Measurements from ENCODE around the gene SV2A. TPM values are rescaled to one million over a fixed set of nuclear protein-coding genes. Genes with fewer than 3 reads are reported as not detected.
A peak's percentile ranks its signal among the peaks of the same experiment; 100 is the strongest.

The SV2A gene
- total RNA-seq, 1 donor: 23.2 TPM

GRCh38 chr1:149927056-149927562 lies 9.5 kb upstream of the SV2A start:
- Histone ChIP-seq H3K79me2 (ENCODE audit: insufficient read depth, low read length) (peaks cover 34% of the 10 kb centered on the region), H3K4me2 (ENCODE audit: insufficient read depth, low read length) (peak overlapping the region; percentile 92), H3K27ac (ENCODE audit: low read depth, low read length) (peak overlapping the region; percentile 82), H3K9me3 (ENCODE audit: low read depth, low read length) (no peaks in the 10 kb centered on the region), H3K36me3 (ENCODE audit: insufficient read depth, low read length) (peaks cover 58% of the 10 kb centered on the region), H3K4me1 (ENCODE audit: insufficient read depth, low read length) (peaks cover 18% of the 10 kb centered on the region), H3K4me3 (ENCODE audit: insufficient read depth, low read length) (peak overlapping the region; percentile 91), H2AFZ (ENCODE audit: low read length) (peak overlapping the region; percentile 91), H3K27me3 (ENCODE audit: insufficient read depth, low read length) (no peaks in the 10 kb centered on the region), H4K20me1 (ENCODE audit: insufficient read depth, low read length) (peaks cover 30% of the 10 kb centered on the region)
- no peak for TF ChIP-seq CTCF (IDR thresholded peaks at IDR 0.05; ENCODE audit: extremely low read depth, low read depth, low read length)
- DNase-seq (ENCODE audit: insufficient read length, low spot score, missing footprints): no peak

- Histone ChIP-seq H3K27me3 (ENCODE audit: insufficient read depth, low read length) (no peaks in the 10 kb centered on the region), H3K4me3 (ENCODE audit: insufficient read depth, low read length) (peak overlapping the region; percentile 91), H3K27ac (ENCODE audit: low read depth, low read length) (no peak overlapping the region), H3K36me3 (ENCODE audit: insufficient read depth, low read length) (peaks cover 59% of the 10 kb centered on the region), H2AFZ (ENCODE audit: low read length) (no peak overlapping the region), H3K9me3 (ENCODE audit: low read depth, low read length) (no peaks in the 10 kb centered on the region), H3K4me1 (ENCODE audit: insufficient read depth, low read length) (peaks cover 18% of the 10 kb centered on the region), H4K20me1 (ENCODE audit: insufficient read depth, low read length) (peaks cover 30% of the 10 kb centered on the region), H3K79me2 (ENCODE audit: insufficient read depth, low read length) (peaks cover 34% of the 10 kb centered on the region), H3K4me2 (ENCODE audit: insufficient read depth, low read length) (peak overlapping the region; percentile 92)
- no peak for TF ChIP-seq CTCF (IDR thresholded peaks at IDR 0.05; ENCODE audit: extremely low read depth, low read depth, low read length)
- DNase-seq (ENCODE audit: insufficient read length, low spot score, missing footprints): no peak
These were observed 8.7 kb upstream of the SV2A start for GRCh38 chr1:149926296-149926695.

DNA sequence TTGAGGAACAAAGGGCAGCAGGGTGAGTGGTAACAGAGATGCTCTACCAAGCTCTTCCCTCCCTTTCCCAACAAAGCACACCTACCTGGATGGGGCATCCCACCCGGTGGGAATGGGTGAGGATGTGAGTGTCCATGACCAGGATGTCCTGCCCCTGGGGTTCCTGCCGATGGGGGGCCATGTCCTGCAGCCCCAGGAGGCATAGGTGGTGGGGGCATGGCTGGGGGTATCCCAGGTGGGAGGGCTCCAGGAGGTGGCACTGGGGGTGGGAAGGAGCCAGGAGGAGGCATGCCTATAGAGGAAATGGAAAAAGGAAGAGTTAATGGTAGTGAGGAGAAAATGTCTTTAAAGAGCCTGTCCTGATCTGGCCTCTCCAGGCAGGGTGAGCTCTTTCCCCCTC lies 8.1 kb upstream of the SV2A start:
- Histone ChIP-seq H2AFZ (ENCODE audit: low read length) (no peak overlapping the region), H3K9me3 (ENCODE audit: low read depth, low read length) (no peaks in the 10 kb centered on the region), H3K27ac (ENCODE audit: low read depth, low read length) (no peak overlapping the region), H3K27me3 (ENCODE audit: insufficient read depth, low read length) (no peaks in the 10 kb centered on the region), H3K4me2 (ENCODE audit: insufficient read depth, low read length) (peak overlapping the region; percentile 92), H4K20me1 (ENCODE audit: insufficient read depth, low read length) (peaks cover 30% of the 10 kb centered on the region), H3K79me2 (ENCODE audit: insufficient read depth, low read length) (peaks cover 34% of the 10 kb centered on the region), H3K4me3 (ENCODE audit: insufficient read depth, low read length) (no peak overlapping the region), H3K4me1 (ENCODE audit: insufficient read depth, low read length) (peaks cover 18% of the 10 kb centered on the region), H3K36me3 (ENCODE audit: insufficient read depth, low read length) (peaks cover 56% of the 10 kb centered on the region)
- DNase-seq (ENCODE audit: insufficient read length, low spot score, missing footprints): no peak
- no peak for TF ChIP-seq CTCF (IDR thresholded peaks at IDR 0.05; ENCODE audit: extremely low read depth, low read depth, low read length)

GRCh38 chr1:149925345-149925744 lies 7.7 kb upstream of the SV2A start:
- Histone ChIP-seq H3K9me3 (ENCODE audit: low read depth, low read length) (no peaks in the 10 kb centered on the region), H3K4me1 (ENCODE audit: insufficient read depth, low read length) (peaks cover 18% of the 10 kb centered on the region), H3K27me3 (ENCODE audit: insufficient read depth, low read length) (no peaks in the 10 kb centered on the region), H4K20me1 (ENCODE audit: insufficient read depth, low read length) (peaks cover 30% of the 10 kb centered on the region), H3K79me2 (ENCODE audit: insufficient read depth, low read length) (peaks cover 34% of the 10 kb centered on the region), H3K36me3 (ENCODE audit: insufficient read depth, low read length) (peaks cover 52% of the 10 kb centered on the region), H2AFZ (ENCODE audit: low read length) (no peak overlapping the region), H3K27ac (ENCODE audit: low read depth, low read length) (no peak overlapping the region), H3K4me3 (ENCODE audit: insufficient read depth, low read length) (no peak overlapping the region), H3K4me2 (ENCODE audit: insufficient read depth, low read length) (no peak overlapping the region)
- no peak for DNase-seq (ENCODE audit: insufficient read length, low spot score, missing footprints)
- no peak for TF ChIP-seq CTCF (IDR thresholded peaks at IDR 0.05; ENCODE audit: extremely low read depth, low read depth, low read length)

All from osteoblast (primary cell).